Activated naive CD4-positive, alpha-beta T cell treated with anti-CD3 and anti-CD28 coated beads, Interleukin-2, amount 50 U/mL, for 16 hours (primary cell): ENCODE data around the gene CYP19A1.
"Not testable (repeated sequence)": the region's sequence is repeated elsewhere in the genome, so short reads cannot be mapped to it uniquely, and the experiment has no call there.

Experiments
- DNase-seq: peaks from one replicate; pipeline ENCODE4 v3.0.0-alpha.2; 2020

CYP19A1 gene

DNA sequence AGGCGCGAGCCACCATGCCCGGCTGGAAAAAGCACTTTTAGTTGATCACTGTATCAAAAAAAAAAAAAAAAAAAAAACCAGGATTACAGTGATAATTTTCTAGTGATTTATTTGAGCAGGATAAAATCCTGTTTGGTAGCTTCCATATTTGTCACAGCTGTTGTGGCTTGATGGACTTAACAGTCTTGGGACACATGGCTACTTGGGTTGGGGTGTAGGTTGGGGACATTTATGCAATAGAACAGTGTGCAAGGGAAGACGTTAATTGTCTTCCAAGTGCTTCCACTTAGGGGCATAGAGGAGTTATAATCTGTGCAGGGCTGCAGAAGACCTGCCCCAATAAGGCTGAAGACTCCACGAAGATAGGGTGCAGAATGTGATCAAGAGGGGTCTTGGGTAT lies 136.8 kb downstream of the CYP19A1 start:
- DNase-seq = no peak

DNA sequence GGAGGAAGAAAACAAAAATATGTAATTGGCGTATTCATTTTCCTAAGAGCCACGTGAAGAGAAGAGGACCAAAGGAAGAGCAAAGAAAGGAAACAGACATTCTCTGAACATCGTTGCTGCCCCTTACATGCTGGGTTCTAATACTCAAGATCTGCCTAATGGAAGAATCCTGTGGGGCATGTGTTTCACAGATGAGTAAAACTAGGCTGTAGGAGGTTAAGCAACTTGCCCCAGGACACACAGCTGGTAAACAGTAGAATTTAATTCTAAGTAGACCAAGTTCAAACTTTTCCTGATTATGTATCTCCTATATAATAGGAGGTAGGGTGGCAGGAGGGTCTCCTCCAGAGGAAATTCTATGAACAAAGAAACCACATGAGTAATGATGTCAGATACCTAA lies 137.6 kb downstream of the CYP19A1 start:
- no peak for DNase-seq

DNA sequence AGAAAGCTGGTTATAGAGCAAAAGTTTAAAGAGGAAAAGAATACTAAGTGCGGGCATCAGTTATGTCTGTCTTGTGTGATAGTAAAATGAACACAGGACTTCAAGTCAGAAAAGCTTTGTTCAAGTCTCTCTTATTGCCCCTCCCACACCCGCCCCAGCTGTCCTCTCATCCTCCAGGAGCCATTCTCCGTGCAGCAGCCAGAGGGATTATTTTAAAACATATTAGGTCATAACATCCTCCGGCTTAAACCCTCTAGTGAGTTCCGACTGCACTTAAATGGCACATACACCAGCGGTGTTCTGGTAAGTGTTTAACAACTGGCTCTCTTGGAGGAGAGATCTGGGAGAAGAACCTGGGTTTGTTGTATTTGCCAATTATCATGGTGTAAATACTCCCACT lies 138.9 kb downstream of the CYP19A1 start:
- no peak for DNase-seq

DNA sequence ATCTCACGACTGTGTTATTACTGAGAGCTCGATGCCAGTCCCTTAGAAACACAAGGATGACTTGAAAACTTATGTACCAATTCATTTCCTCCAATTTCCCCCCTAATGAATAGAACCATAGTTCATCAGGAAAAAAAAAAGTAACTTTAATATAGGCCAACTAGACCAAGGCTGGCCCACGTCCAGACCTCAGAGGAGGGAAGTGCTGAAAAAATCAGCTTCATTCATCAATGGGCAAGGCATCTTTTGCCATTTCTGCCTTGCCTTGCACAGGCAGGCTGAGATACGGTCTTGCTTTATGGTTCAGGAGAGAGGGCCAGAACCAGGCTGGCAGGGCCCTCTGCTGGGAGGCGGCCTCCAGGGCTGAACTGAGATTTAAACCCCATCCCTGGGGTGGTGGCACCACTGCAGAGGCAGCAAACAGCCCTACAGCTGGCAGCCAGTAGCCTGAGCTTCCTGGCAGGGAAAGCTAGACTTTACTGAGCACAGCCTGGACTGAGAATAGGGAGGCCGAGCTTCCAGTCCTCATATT lies 139.6 kb downstream of the CYP19A1 start:
- no peak for DNase-seq

DNA sequence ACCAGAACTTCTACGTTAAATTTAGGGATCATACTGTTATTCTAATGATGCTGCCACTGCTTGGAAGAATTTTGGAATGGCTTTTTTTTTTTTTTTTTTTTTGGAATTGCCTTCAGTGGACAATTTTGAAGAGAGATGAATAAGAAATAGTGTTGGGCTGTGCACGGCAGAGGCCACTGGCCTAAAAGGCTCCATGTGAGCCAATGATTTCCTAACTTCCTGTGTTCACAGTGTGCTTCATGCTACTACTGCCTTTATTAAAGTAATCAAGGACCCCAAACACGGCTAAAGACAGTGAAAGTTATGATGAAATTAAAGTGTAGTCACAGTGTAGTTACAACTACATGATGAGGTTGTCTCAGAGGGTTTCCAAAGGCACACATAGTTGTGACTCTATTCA lies 142.9 kb downstream of the CYP19A1 start:
- DNase-seq = no peak

DNA sequence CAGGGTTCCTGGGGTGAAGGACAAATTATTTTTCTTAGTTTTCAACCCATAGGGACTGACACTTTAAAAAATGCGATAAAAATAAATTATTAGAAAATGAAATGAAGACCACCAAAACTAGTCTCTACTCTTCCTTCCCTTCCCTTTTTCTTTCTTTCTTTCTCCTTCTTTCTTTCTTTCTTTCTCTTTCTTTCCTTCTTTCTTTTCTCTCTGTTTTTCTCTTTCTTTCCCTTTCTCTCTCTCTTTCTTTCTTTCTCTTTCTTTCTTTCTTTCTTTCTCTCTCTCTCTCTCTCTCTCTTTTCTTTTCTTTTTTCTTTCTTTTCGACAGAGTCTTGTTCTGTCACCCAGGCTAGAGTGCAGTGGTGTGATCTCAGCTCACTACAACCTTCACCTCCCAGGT lies 144.4 kb downstream of the CYP19A1 start:
- DNase-seq = no peak

DNA sequence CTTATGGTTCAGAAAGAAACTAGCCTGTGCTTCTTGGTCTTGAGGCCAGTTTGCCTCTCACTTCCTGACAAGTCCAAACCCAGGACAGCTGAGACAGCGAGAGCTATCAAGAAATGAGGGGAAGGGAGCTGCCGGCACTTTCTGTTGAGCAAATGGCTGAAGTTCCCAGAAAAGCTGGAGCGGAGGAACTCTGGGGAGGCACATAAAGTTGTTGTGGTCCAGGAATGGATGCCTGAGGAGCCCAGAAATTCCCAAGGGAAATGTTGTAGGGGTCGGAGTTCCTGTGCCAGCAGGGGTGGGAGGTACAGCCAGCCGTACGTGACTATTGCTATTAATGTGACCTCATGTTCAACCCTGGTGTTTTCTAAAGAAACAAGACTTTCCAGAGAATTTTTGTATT lies 144.9 kb downstream of the CYP19A1 start:
- no peak for DNase-seq

DNA sequence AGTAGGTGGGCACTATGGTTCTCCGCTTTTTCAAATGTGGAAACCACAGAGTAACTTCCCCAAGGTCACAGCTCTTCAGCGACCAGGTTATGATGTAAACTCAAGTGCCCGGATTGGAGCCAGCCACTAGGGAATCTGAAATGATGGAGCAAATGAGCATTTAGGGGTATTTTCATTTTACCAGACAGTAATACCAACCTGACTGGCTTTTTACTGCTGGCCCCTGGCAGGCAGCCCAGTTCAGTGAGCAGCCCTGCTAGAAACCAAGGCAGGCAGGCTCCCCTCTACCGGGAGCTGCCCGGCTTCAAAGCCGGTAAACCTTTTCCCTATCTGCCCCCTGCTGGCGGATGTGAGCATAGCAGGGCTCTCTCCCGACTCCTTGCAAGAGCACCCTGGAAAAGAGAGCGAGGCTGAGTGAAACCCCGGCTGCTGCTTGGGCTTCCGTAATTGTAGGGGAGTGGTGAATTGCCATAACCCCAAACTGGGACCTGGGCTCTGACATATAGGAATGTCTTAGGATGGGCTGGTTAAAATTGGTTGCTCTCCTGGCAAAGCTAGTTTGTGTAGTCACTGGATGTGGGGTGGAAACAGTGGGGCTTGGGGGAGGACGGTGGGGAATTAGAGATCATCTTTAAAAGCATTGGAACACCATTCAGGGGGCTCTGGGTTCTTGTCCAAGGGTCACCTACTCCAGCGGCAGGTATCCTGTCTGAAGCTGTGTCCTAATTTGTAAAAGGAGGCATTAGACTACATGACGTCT lies 145.7 kb downstream of the CYP19A1 start:
- DNase-seq = peak; percentile 64

DNA sequence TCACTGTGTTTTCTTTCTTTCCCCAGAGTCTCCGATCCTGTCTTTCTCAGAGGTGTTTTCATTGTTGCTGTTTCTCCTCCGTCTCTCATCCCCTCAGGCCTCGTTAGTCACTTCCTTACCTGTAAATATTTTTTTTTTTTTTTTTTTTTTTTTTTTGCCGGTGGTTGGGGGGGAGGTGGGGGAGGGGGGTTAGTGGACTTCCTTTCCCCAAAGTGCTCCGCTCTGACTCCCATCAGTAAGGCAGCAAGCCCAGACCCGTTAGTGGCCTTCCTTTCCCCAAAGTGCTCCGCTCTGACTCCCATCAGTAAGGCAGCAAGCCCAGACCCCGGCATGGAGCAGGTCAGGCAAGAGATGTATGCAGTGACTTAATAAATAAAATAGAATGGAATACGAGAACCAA lies 146.6 kb downstream of the CYP19A1 start:
- no peak for DNase-seq

DNA sequence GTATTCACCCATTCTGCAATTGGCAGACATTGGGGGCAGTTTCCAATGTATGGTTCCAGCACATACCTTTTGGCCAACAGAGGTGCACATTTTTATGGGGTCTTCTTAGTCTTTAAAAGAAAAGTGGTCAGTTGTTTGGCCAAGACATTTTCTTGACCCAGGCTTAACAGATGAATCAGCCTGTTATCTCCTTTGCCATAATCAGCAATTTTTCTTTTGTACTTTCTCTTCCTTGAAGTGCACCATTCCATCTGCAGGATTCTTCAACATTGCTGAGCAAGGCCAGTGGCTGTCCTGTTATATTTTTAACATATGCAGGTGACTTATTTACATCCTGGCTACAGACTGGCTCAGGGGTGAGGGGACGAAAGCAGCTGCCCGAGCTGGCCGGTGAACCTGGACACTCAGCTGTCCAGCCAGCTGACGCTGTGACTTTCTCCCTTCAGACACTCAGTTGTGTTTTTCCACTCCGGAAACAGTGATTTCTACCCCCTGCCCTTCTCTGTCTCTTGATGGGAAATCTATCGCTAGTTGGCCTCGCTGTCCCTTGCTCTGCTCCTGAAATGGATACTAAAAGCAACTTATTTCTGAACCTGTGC lies 147.2 kb downstream of the CYP19A1 start:
- no peak for DNase-seq

DNA sequence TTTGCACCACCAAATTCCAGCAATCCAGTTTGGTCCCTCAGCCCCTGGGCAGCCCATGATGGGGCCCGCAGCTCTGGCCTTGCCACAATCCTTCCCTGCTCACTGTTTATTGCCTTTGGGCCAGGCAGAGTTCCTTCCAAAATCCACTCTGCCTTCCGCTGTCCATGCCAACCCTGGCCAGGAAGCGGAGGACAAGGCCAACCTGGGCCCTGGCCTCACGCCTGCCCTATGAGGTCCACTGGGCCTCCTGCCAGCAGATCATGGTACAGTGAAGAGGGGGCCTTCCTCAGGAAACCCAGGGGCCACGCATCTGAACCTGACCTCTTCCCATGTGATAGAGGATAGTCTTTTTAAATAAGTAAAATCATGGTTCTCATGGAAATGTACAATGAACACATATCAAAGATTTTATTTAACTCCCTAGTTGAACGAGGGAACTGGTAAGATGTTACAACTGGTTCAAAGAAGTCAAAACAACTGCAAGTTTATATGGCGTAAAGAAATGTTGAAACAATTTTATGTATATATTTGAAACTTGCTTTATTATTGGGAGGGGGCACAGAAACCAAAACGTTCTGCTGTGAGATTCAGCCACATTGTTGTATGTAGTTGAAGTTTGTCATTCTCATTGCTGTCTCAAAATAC lies 147.8 kb downstream of the CYP19A1 start:
- no peak for DNase-seq

DNA sequence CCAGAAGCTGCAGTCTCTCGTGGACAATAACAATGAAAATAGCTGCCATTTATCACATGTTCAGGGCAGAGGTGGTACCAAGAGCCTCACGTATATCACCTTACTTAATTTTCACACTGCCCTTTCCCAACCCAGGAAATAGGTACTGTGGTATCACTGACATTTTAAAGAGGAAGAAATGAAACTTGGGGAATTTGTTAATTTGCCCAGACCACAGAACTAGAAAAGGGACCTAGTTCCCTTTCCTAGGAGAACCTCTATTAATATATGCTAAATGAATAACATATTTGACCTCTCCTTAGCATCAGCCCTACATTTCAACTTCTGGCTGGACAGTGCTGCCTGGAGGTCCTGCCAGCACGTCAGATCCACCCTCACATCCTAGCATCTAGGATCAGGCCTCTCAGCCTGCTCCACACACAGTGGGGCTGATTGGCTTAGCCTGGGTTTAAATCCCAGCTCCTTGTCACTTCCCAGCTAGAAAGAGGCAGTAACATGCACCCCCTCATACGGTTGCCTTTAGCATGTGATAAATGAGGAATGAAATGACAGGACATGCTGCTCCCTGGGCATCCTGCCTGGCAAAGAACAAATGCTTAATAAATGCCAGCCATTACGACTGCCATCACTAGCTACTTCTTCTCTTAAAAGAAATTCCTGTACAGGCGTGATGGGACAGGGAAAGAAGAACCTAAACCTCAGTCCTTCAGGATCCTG lies 148.6 kb downstream of the CYP19A1 start:
- DNase-seq = no peak

DNA sequence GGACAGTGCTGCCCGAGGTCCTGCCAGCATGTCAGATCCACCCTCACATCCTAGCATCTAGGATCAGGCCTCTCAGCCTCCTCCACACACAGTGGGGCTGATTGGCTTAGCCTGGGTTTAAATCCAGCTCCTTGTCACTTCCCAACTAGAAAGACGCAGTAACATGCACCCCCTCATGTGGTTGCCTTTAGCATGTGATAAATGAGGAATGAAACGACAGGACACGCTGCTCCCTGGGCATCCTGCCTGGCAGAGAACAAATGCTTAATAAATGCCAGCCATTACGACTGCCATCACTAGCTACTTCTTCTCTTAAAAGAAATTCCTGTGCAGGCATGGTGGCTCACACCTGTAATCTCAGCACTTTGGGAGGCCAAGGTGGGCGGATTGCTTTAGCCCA lies 149.6 kb downstream of the CYP19A1 start:
- DNase-seq = not testable (repeated sequence)

DNA sequence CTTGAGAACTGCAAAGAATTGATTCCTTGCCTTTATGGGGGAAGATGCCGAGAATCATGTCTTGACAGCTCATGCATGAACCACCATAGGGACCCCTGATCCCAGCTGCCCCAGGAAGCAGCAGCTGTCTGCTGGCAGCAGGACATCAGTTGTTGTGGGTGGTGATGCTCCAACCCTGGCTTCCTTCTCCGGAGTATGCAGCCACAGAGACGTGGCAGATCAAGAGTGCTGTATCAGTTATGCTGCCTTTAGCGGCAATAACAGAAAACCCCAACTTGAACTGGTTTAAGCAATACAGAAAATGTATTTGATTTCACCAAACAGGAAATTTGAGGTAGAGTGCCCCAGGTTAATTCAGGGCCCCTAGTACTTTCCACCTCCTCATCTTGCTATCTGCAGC lies 151.5 kb downstream of the CYP19A1 start:
- no peak for DNase-seq

DNA sequence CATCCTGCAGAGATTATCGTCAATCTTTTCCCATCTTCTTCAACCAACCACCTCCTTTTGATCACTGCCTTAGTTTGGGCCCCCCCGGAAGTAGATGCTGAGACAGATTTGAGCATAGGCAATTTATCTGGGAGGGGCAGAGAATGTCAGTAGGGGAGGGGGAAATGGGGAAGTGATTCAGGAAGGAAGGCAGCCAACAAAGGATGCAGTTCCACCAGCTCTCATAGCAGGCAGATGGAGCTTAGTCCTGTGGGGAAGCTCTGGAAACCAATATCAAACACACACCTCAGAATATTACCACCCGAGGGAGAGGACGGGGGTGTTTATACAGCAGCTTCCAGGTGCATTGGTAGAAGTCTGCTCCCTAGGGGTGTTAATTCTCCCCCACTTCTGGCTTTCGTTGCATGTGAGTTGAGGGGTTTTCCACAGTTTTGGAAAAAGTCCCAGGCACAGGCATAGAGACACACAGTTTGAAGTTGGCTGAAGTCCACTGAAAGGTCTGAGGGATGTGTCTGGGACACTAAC lies 152.2 kb downstream of the CYP19A1 start:
- DNase-seq = no peak

DNA sequence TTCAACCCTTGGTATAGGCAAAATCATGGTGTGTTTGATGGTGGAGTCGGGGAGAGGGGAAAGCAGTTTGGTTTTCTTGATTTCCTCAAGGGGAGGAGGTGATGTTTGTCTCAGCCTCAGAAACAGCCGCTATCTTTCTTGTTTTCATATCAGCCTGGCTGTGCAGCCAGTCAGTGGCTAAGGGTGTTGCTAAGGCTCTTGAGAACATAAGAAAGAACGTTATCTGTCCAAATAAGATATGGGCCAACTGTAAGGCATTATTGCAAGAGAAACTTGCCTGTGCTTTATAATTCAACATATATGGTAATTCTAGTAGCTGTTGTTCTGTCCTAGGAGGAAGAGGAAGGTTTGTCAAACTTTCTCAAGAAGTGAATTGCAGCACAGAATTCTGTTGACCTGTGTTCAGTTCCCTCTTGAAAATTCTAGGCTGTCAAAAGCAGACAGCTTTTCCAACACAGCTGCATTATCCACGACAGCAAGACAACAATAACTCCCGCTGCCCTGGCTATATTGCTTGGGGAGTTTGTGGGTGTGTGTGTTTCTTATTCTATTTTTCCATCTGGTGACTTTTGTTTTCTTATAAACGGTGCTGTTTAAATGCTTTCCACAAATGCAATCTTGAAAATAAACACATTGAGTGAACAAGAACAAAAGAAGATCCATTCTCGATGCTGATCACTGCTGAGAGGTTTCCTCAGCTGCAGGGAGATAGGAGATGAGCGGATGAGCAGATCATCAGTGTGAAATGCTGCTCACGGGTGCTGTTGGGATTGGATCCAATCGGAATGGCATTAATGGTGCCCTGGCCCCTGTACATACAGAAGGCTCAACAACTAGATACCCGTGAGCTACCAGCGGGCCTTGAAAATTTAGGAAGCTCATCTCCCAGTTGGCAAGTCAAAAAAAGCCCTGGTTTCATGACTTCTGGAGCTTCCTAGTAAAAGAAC lies 152.9 kb downstream of the CYP19A1 start:
- DNase-seq = no peak

DNA sequence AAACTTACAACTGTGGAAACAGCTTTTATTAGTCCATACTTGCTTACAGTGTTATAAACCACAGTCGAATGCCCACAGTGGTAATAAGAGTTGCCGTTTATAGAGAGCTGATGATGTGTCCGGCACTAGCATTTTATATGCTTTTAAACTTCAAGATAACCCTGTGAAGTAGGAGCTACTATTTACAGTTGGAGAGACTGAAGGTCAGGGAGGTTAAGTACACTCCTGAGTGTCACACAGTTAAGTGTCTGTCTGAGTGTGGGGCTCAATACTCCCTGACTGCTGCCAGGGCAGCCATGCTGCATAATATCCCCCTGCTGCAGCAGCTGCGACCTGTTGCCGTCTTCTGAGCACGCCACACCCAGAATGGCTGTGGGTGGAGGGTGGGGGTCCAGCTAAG lies 153.8 kb downstream of the CYP19A1 start:
- no peak for DNase-seq

DNA sequence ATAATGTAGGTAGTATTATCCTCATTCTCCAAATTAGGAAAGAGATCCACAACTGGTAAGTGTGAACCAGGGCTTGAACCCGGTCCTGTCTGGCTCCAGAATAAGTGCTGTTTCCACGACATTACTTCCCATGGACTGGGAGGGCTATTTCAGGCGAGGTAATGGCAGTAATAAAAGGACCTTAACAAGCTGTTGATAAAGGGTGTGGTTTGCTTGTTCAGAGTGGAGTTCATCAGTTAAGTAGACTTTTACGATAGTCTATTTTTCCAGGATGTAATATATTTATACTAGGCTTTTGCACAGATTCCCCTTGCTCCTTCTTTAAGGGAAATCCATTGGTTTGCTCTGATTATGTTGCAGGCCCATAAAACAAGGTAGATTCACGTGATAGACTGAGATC lies 155.3 kb downstream of the CYP19A1 start:
- DNase-seq = no peak

DNA sequence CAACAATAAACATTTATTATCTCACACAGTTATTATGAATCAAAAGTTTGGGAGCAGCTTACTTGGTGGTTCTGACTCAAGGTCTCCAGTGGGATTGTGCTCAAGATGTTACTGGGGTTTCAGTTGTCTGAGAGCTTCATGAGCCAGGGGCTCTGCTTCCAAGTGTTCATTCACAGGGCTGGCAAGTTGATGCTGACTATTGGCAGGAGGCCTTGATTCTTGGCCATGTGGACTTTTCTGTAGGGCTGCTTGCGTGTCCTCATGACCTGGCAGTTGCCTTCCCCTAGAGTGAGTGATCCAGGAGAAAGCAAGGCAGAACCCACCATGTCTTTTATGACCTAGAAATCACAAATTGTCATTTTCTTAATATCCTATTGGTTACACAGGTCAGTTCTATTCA lies 156.5 kb downstream of the CYP19A1 start:
- no peak for DNase-seq

DNA sequence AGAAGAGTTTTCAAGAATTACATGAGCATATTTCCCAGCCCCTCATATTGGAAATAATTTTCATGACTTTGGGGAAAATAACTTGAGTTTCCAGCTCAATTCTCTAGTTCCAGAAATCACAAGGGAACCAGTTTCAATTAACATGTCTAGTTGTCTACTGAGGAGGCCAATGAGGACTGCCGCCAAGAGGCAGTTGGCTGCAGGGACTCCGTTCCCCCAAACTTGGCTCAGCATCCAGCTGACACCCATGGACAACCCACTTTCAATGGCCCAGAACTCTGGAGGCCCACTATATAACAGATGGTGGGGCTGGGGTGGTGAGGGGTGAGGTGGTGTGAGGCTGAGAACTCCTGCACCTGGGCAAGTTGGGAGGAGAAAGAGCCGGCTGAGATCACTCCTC lies 157.2 kb downstream of the CYP19A1 start:
- DNase-seq = no peak

DNA sequence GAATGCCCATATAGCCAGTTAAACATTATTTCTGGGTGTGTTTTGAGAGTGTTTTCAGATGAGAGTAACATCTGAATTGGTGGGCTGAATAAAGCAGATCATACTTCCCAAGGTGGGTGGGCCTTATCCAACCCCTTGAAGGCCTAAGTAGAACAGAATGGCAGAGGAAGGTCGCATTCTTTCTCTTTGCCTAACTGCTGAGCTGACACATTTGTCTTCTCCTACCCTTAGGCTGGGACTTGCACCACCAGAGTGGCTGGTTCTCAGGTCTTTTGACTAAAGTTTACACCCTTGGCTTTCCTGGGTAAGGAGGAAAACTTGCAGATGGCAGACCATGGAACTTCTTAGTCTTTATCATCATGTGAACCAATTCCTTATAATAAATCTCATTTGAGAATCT lies 157.9 kb downstream of the CYP19A1 start:
- no peak for DNase-seq

DNA sequence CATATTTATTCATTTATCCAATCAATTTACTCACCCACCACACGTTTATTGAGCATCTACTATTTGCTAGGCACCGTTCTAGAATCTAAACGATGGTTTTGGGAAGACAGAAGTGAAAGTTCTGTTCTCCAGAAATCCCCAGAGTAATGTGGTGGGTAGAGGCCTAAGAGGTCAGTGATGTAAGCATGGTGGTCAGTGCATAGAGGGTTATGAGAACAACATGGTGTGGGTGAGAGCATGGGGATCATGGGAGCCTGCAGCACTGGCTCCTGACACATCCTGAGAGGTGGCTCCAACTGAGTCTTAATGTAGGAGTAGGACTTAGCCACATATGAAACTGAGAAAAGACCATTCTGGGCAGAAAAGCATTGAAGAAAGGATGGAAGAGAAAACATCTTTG lies 158.4 kb downstream of the CYP19A1 start:
- no peak for DNase-seq
